OCI-LY7 (cell line): Measurements from ENCODE around the gene RHOXF1. TPM values are rescaled to one million over a fixed set of nuclear protein-coding genes. Genes with fewer than 3 reads are reported as not detected.
"Not testable (repeated sequence)": the region's sequence is repeated elsewhere in the genome, so short reads cannot be mapped to it uniquely, and the experiment has no call there.

ENCODE experiments used
- BruUV-seq: library from RNA; stranded (reverse); fragments of 400-500 nt; replicated peaks from 2 replicates; lab custom pipeline; 2021; lab: Mats Ljungman, UMichigan
- CTCF ChIA-PET: fragments of 300-600 bp; sonication (Branson Sonifier 250); formaldehyde crosslinking; loops from one replicate; lab custom pipeline; 2022; ENCODE audit warnings: antibody characterized with exemption; ENCODE audit not compliant: unreplicated experiment; lab: Charles Lee
- POLR2A ChIA-PET: fragments of 300-600 bp; sonication (Branson Sonifier 250); formaldehyde crosslinking; loops from one replicate; lab custom pipeline; 2022; ENCODE audit warnings: antibody characterized with exemption; lab: Charles Lee
- DNase-seq: peaks from one replicate; pipeline ENCODE4 v3.0.0-alpha.2; 2015; ENCODE audit warnings: low spot score
- H2AFZ ChIP-seq: fragments of 200-600 bp; sonication (generic), shearing (Covaris generic); 2 replicates; pipeline ENCODE4 v1.6.1; 2014; ENCODE audit warnings: mild to moderate bottlenecking, antibody characterized with exemption, low read length, moderate library complexity
- H3K27ac ChIP-seq: fragments of 200-600 bp; sonication (generic); 2 replicates; pipeline ENCODE4 v1.5.1; 2014; ENCODE audit warnings: mixed run types, low read depth, mild to moderate bottlenecking, moderate library complexity, low read length, inconsistent platforms; ENCODE audit not compliant: poor library complexity, severe bottlenecking
- H3K36me3 ChIP-seq: fragments of 200-600 bp; sonication (generic); 2 replicates; pipeline ENCODE4 v1.6.1; 2014; ENCODE audit warnings: mild to moderate bottlenecking, antibody characterized with exemption, low read length, moderate library complexity, mixed read lengths; ENCODE audit not compliant: insufficient read depth
- H3K4me1 ChIP-seq: fragments of 200-600 bp; sonication (generic); 2 replicates; pipeline ENCODE4 v1.5.1; 2014; ENCODE audit warnings: mild to moderate bottlenecking, low read length; ENCODE audit not compliant: insufficient read depth, poor library complexity, severe bottlenecking
- H3K4me2 ChIP-seq: fragments of 200-600 bp; sonication (generic); 2 replicates; pipeline ENCODE4 v1.6.1; 2014; ENCODE audit warnings: mild to moderate bottlenecking, low read length
- H3K4me3 ChIP-seq: fragments of 200-600 bp; sonication (generic); 2 replicates; pipeline ENCODE4 v1.5.1; 2014; ENCODE audit warnings: mild to moderate bottlenecking, low read depth, low read length; ENCODE audit not compliant: poor library complexity, severe bottlenecking
- H3K79me2 ChIP-seq: fragments of 200-600 bp; sonication (generic); 2 replicates; pipeline ENCODE4 v1.6.1; 2016; ENCODE audit warnings: low read depth, mild to moderate bottlenecking, low read length, moderate library complexity, mixed read lengths; ENCODE audit not compliant: insufficient read depth
- H3K9me2 ChIP-seq: fragments of 200-600 bp; sonication (generic); 2 replicates; pipeline ENCODE4 v1.6.1; 2016; ENCODE audit warnings: mild to moderate bottlenecking, low read length, mixed read lengths; ENCODE audit not compliant: insufficient read depth
- H3K9me3 ChIP-seq: fragments of 200-600 bp; sonication (generic); 2 replicates; pipeline ENCODE4 v1.6.1; 2014; ENCODE audit warnings: mild to moderate bottlenecking, mixed run types, low read length, mixed read lengths
- H4K20me1 ChIP-seq: fragments of 200-600 bp; sonication (generic); 2 replicates; pipeline ENCODE4 v1.6.1; 2014; ENCODE audit warnings: mild to moderate bottlenecking, antibody characterized with exemption, low read length, moderate library complexity, mixed read lengths; ENCODE audit not compliant: insufficient read depth
- EZH2phosphoT487 ChIP-seq: fragments of 200-600 bp; sonication (generic); IDR thresholded peaks from 2 replicates; pipeline ENCODE4 v1.6.1; 2018; ENCODE audit warnings: low read depth, borderline replicate concordance, mild to moderate bottlenecking, mixed run types, antibody characterized with exemption, low read length, moderate library complexity, mixed read lengths
- intact Hi-C: fragments of 100-400 bp; cut with micrococcal nuclease; formaldehyde crosslinking; loops from one replicate; pipeline ENCODE4 v1.10.0; 2022; ENCODE audit not compliant: unreplicated experiment
- total RNA-seq, 2 experiments: library from RNA; depleted of rRNA in 1 of 2; stranded (reverse); fragments of >200 nt in 1 of 2; shearing (Covaris generic) in 1 of 2; gene quantifications; 2 replicates each; pipeline ENCODE4 v1.2.3, GENCODE V29; 2014 to 2022
- TF ChIP-seq, protein P1 (sequence below): fragments of 200-600 bp; sonication (generic); conservative IDR thresholded peaks from 2 replicates; pipeline ENCODE4 v1.5.1; 2014; ENCODE audit warnings: mild to moderate bottlenecking, antibody characterized with exemption, low read length, moderate library complexity, mixed read lengths

RHOXF1 gene
- total RNA-seq, 2 experiments from 2014 or later: 1.5 TPM; not detected in 1

DNA sequence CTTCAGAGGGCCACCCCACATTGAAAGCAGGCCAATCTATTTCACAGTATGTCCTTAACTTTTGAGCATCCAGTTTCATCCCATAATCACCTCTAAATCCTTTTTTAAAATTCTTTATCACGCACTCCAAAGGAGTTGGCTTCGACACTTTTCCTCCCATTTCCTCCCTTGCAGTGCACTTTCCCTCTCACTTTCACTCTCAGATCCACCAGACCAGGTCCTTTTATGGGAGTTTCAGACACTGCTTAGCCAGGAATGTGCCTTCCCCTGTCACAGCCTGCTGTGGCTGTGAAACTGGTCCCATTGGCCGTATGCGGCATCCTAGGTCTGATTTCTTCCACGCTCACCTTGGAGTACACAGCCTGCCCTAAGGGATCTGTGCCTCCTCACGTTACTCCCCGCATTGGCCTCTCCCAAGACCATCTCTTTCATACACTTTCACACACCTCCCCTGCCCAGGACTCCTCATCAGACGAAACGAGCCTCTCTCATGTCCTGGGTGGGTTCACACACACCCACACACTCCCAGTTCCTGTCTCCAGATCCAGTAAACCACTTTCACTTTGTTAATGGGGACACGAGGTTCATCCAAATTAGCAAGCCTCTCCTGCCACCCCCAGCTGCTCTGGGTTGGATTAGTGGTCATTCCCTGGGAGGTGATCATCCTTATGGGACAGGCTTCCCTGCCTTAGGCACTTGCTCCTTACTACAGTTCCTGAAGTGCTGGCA is 28.3 kb downstream of the RHOXF1 start:
- intact Hi-C loops: no loop called here

DNA sequence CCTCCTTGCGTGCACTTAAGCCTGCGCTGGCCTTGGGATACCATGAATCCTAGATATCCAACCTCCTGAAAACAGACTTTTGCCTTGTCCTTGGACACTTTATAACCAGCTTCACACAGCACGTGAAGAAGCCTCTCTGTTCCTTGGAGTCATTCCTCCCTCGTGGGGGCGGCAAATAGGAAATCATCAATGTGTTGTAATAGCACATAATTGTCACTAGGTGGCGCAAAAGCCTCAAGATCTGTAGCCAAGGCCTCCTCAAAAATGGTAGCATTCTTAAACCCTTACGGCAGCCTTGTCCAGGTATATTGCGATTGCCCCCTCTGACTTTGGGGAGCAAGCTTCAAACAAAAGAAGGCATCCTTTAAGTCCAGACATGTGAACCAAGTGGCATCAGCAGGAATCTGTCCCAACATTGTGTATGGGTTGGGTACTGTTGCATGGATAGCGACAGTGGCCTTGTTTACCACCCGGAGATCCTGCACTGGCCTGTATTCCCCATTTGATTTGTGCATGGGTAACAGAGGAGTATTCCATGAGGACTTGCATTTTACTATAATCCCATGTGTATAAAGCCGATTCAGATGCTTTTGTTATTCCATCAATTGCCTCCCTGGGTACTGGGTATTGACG is 30.0 kb downstream of the RHOXF1 start:
- BruUV-seq, H3K9me2 ChIP-seq, H3K4me3 ChIP-seq, intact Hi-C loops, H3K79me2 ChIP-seq, H2AFZ ChIP-seq, H4K20me1 ChIP-seq, H3K27ac ChIP-seq, H3K4me1 ChIP-seq, H3K9me3 ChIP-seq, H3K4me2 ChIP-seq, CTCF ChIA-PET, H3K36me3 ChIP-seq, DNase-seq, POLR2A ChIA-PET: not testable (repeated sequence)

More for the DNA sequence above, 28.3 kb downstream of the RHOXF1 start:
- ChIA-PET CTCF (no interaction called here), POLR2A (no interaction called here)
- Histone ChIP-seq H4K20me1 (no peaks in the 10 kb centered on the region), H3K36me3 (no peaks in the 10 kb centered on the region), H3K9me2 (no peaks in the 10 kb centered on the region), H2AFZ (no peak overlapping the region), H3K4me1 (no peaks in the 10 kb centered on the region), H3K4me3 (no peak overlapping the region), H3K79me2 (no peaks in the 10 kb centered on the region), H3K27ac (no peak overlapping the region), H3K9me3 (no peaks in the 10 kb centered on the region), H3K4me2 (no peak overlapping the region)
- TF ChIP-seq EZH2phosphoT487: no peak
- TF ChIP-seq, protein P1, sequence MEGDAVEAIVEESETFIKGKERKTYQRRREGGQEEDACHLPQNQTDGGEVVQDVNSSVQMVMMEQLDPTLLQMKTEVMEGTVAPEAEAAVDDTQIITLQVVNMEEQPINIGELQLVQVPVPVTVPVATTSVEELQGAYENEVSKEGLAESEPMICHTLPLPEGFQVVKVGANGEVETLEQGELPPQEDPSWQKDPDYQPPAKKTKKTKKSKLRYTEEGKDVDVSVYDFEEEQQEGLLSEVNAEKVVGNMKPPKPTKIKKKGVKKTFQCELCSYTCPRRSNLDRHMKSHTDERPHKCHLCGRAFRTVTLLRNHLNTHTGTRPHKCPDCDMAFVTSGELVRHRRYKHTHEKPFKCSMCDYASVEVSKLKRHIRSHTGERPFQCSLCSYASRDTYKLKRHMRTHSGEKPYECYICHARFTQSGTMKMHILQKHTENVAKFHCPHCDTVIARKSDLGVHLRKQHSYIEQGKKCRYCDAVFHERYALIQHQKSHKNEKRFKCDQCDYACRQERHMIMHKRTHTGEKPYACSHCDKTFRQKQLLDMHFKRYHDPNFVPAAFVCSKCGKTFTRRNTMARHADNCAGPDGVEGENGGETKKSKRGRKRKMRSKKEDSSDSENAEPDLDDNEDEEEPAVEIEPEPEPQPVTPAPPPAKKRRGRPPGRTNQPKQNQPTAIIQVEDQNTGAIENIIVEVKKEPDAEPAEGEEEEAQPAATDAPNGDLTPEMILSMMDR: no peak
- no TSS peak for BruUV-seq
- DNase-seq: no peak

DNA sequence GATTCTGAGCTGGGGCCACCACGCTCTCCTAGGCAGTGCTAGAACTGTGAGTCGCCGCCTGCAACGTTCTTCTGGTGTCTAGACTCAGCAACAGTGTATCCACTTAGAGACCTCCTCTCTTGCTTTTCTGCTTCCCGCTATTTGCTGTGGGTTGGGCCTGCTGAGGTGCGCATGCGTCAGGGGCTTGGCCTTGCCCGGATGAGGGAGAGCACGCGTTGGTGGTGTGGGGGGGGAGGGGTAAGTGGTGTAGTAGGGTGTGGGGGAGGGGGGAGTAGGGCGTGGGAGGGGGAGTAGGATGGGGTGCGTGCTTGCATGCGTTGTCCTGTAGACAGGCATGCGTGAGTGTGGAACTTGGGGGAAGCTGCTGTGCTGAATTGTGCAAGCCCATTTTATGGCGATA is 38.1 kb downstream of the RHOXF1 start, which contains the start of gene RHOXF2B:
RHOXF2B (minus strand) TSS at position 101 of the 400 bp plus-strand sequence. CDS start 138 bp downstream, outside the sequence.
- H3K4me2 ChIP-seq, BruUV-seq, POLR2A ChIA-PET, H3K4me3 ChIP-seq, DNase-seq, intact Hi-C loops, H3K79me2 ChIP-seq, H4K20me1 ChIP-seq, H3K9me3 ChIP-seq, H3K4me1 ChIP-seq, H3K36me3 ChIP-seq, CTCF ChIA-PET, H3K9me2 ChIP-seq, H3K27ac ChIP-seq, H2AFZ ChIP-seq: not testable (repeated sequence)

DNA sequence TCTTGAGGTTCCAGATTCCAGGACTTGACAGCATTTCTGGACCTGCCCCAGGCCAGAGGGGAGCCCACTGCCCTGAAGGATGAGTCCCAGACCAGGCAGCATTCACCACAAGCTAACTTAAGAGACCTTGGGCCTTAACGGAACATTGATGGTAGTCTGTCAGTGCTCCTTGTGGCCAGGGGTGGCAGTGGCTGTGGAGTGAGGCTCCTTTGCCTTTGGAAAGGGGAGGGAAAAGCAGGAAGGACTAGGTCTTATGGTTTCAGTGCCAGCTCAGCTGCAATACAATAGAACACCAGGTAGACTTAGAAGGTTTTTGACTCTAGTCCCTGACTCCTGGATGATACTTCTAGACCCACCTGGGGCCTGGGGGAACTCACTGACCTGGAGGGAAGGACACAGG is 49.5 kb downstream of the RHOXF1 start:
- H3K4me3 ChIP-seq, H3K4me1 ChIP-seq, DNase-seq, H2AFZ ChIP-seq, BruUV-seq, H3K9me3 ChIP-seq, intact Hi-C loops, CTCF ChIA-PET, H3K27ac ChIP-seq, H3K9me2 ChIP-seq, H4K20me1 ChIP-seq, POLR2A ChIA-PET, H3K4me2 ChIP-seq, H3K36me3 ChIP-seq, H3K79me2 ChIP-seq: not testable (repeated sequence)
